Mesodermal cell (in vitro differentiated cells): ENCODE measurements around the gene SIK3.
"Not testable (repeated sequence)": the region's sequence is repeated elsewhere in the genome, so short reads cannot be mapped to it uniquely, and the experiment has no call there.

ENCODE experiments used
- H3K27ac ChIP-seq: 2 replicates; pipeline ENCODE4 v1.7.0; 2013; ENCODE audit warnings: mild to moderate bottlenecking, low read depth, low read length, moderate library complexity; ENCODE audit not compliant: severe bottlenecking
- H3K36me3 ChIP-seq: 2 replicates; pipeline ENCODE4 v1.7.1; 2013; ENCODE audit warnings: mild to moderate bottlenecking, low read length, moderate library complexity; ENCODE audit not compliant: control insufficient read depth, insufficient read depth
- H3K4me1 ChIP-seq: one replicate; pipeline ENCODE4 v1.7.1; 2013; ENCODE audit warnings: mild to moderate bottlenecking, low read length; ENCODE audit not compliant: insufficient read depth, control insufficient read depth, poor library complexity, severe bottlenecking
- H3K4me3 ChIP-seq: 2 replicates; pipeline ENCODE4 v1.7.0; 2013; ENCODE audit warnings: low read length, control low read depth, mild to moderate bottlenecking; ENCODE audit not compliant: insufficient read depth, poor library complexity, severe bottlenecking; ENCODE audit errors: extremely low read depth
- H3K9me3 ChIP-seq: 2 replicates; pipeline ENCODE4 v1.7.1; 2013; ENCODE audit warnings: mild to moderate bottlenecking, low read length, moderate library complexity; ENCODE audit not compliant: control insufficient read depth
- WGBS, 2 experiments: methylation state at CpG; one replicate each; pipeline ENCODE4 v1.1.5; 2013; ENCODE audit warnings: missing lambda C conversion rate in 2 of 2; ENCODE audit not compliant: insufficient coverage in 2 of 2; 5-methylcytosine and 5-hydroxymethylcytosine counted together

SIK3 gene

DNA sequence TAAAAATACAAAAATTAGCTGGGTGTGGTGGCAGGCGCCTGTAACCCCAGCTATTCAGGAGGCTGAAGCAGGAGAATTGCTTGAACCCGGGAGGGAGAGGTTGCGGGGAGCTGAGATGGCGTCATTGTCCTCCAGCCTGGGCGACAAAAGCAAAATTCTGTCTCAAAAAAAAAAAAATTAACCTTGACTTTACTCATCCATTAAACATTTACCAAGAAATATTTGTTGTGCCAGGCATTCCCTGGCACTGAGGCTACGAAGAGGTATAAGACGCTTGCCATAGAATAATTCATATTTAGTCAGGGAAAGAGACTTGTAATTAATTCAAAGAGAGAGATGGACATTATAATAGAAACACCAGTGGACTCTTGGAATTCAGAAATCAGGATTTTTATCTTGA lies 32.7 kb upstream of the SIK3 start:
- H3K27ac ChIP-seq = no peak overlapping the region
- WGBS, 2 experiments = 100% methylated on average over 4 to 6 of the region's 7 CpGs
- H3K4me3 ChIP-seq = no peak overlapping the region
- H3K9me3 ChIP-seq = no peaks in the 10 kb centered on the region
- no peaks in the 10 kb centered on the region for H3K36me3 ChIP-seq
- no peaks in the 10 kb centered on the region for H3K4me1 ChIP-seq

DNA sequence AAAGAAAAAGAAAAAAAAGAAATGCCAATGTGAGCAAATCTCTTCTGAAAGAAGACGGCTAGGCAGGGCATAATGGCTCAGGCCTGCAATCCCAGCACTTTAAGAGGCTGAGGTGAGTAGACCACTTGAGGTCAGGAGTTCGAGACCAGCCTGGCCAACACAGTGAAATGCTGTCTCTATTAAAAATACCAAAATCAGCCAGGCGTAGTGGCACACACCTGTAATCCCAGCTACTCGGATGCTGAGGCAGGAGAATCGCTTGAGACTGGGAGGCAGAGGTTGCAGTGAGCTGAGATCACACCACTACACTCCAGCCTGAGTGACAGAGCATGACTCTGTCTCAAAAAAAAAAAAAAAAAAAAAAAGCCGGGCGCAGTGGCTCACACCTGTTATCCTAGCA lies 32.2 kb upstream of the SIK3 start:
- not testable (repeated sequence) for H3K36me3 ChIP-seq, H3K4me1 ChIP-seq, H3K9me3 ChIP-seq, H3K27ac ChIP-seq, H3K4me3 ChIP-seq
- 96 to 100% methylated on average over 1 to 4 of the region's 7 CpGs for WGBS, 2 experiments

DNA sequence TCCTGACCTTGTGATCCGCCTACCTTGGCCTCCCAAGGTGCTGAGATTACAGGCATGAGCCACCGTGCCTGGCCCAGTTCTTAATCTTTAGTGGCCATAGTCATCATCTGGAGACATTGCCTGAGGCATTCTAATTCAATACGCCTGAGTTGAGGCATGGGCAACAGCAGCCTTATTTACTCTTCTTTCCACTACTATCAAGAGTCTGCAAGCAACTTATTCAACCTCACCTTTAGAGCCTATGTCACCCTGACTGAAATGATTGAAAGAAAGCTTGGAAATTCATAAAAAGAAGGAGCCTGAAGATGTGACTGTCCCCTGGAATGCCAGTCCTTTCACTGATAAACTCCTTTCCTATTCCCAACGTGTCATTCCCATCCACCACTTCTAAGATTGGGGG lies 30.1 kb upstream of the SIK3 start:
- 81 to 83% methylated on average over 3 of the region's 4 CpGs for WGBS, 2 experiments
- no peak overlapping the region for H3K4me3 ChIP-seq
- H3K4me1 ChIP-seq = no peaks in the 10 kb centered on the region
- H3K9me3 ChIP-seq = no peaks in the 10 kb centered on the region
- no peaks in the 10 kb centered on the region for H3K36me3 ChIP-seq
- no peak overlapping the region for H3K27ac ChIP-seq

DNA sequence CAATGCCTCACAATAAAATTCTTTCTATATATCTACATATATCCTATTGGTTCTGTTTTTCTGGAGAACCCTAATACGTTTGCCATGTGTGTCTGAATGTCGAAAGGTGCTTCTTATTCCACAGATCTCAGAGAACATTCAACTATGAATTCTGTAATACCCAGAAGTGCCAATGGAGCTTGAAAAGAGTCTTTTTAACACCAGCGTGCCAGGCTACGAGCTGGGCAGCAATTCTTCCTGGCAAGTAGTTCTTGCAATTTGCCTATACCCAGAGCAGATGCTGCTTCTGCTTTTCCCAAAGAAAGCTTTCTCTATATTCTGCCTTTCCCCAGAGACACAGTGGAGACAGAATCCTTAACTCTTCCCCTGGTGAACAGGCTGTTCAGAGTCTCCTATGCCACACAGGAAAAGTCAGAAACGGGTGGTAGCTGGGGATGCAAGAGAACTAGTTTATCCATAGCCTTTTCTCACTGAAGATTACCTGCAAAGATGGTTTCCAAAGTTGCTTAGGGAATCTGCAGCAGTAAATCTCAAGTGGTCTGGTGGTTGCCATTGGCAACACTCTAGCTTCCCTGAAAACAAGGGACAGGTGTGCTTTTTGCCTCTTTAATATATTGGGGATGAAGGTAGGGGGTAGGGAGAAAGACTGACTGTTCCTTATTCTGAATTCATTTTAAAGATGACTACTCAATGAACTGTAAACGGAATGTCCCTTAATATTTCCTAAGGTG lies 29.1 kb upstream of the SIK3 start:
- H3K4me3 ChIP-seq = no peak overlapping the region
- WGBS, 2 experiments = 94 to 95% methylated on average over 4 to 5 of the region's 6 CpGs
- H3K9me3 ChIP-seq = no peaks in the 10 kb centered on the region
- no peak overlapping the region for H3K27ac ChIP-seq
- no peaks in the 10 kb centered on the region for H3K36me3 ChIP-seq
- H3K4me1 ChIP-seq = no peaks in the 10 kb centered on the region

DNA sequence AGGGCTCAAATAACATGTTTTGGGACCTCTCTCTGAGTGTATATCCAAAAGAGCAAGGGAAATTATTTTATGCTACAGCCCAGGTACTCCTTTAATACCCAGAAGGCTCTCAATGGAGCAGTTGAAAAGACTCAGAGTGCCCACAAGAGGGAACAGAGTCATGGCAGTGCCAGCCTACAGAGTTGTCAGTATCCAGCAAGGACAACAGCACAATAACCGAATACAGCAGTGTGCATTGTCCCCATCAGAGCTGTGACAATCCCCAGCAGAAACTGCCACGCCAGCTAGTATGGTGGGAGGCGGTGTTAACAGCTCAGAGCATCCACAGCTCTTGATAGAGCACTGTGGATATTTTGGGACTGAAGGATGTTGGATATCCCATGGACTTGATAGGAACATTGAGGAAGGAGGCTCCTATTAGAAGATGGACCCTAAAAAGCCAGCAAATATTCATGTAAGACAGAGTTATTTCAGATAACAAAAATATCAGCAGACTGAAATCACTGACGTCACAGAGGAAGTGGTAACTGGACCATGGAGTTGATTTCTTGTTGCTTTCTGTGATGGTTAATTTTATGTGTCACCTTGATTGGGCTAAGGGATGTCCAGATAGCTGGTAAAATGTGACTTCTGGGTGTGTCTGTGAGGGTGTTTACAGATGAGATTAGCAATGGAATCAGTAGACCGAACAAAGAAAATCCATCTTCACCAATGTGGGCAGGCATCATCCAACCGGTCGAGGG lies 28.2 kb upstream of the SIK3 start:
- 86 to 94% methylated on average over 6 of the region's 7 CpGs for WGBS, 2 experiments
- H3K9me3 ChIP-seq = no peaks in the 10 kb centered on the region
- H3K4me1 ChIP-seq = no peaks in the 10 kb centered on the region
- no peak overlapping the region for H3K27ac ChIP-seq
- H3K36me3 ChIP-seq = no peaks in the 10 kb centered on the region
- no peak overlapping the region for H3K4me3 ChIP-seq

DNA sequence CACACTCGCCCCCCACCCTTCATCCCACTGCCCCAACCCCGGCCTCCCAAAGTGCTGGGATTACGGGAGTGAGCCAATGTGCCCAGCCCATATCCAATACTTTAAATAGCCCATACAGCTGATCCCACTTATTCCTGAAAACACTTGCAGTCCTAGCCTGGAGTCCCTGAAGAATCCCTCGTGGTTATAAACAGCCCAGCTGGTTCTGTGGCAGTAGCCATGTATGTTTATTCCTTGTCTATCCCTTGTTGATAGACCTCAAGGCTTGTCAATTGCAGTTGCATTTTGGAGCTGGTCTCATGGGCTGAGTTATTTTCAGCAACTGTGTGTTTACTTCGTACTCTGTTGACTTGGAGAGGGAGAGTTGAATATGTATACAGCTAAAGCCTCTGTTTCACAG lies 24.3 kb upstream of the SIK3 start:
- Histone ChIP-seq H3K27ac (no peak overlapping the region), H3K4me3 (no peak overlapping the region), H3K36me3 (no peaks in the 10 kb centered on the region), H3K9me3 (no peaks in the 10 kb centered on the region), H3K4me1 (no peaks in the 10 kb centered on the region)
- WGBS, 2 experiments = 70 to 96% methylated on average over 3 to 5 of the region's 5 CpGs

DNA sequence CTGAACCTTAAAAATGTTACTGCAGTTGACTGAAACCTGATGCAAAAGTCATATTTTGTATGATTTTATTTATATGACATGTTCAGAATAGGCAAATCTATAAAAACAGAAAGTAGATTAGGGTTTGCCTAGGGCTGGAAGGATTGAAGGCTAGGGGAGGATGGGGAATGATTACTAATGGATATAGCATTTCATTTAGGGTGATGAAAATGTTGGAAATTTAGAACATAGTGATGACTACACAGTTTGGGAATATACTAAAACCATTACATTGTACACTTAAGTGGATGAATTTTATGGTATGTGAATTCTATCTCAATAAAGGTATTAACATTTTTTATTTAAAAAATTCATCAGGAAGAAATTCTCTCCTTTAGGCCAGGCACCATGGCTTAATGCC lies 22.9 kb upstream of the SIK3 start:
- no peaks in the 10 kb centered on the region for H3K9me3 ChIP-seq

DNA sequence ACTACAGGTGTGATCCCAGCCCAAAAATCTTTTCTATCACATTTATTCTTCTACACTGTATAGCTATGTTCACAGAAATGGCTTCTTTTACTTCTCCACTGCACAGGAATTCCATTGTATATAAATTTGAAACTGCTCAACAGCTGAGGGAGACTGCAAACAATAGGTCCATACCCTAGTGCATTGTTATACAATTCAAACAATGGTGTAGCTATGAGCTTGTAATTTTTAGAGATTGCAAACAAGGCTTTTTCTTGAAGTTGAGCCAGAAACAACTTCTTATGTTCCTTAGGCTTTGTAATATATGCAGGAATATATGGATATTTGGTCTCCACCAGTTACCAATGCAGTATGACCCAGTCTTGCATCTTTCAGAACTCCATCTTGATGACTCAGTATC lies 19.5 kb upstream of the SIK3 start:
- Histone ChIP-seq H3K27ac (no peak overlapping the region), H3K9me3 (no peaks in the 10 kb centered on the region), H3K4me1 (no peaks in the 10 kb centered on the region), H3K4me3 (no peak overlapping the region), H3K36me3 (no peaks in the 10 kb centered on the region)

More for the DNA sequence above, 22.9 kb upstream of the SIK3 start:
- H3K4me3 ChIP-seq = no peak overlapping the region
- no peaks in the 10 kb centered on the region for H3K4me1 ChIP-seq
- H3K36me3 ChIP-seq = no peaks in the 10 kb centered on the region
- H3K27ac ChIP-seq = no peak overlapping the region

DNA sequence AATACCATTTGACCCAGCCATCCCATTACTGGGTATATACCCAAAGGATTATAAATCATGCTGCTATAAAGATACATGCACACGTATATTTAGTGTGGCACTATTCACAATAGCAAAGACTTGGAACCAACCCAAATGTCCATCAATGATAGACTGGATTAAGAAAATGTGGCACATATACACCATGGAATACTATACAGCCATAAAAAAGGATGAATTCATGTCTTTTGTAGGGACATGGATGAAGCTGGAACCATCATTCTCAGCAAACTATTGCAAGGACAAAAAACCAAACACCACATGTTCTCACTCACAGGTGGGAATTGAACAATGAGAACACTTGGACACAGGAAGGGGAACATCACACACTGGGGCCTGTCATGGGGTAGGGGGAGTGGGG lies 14.7 kb upstream of the SIK3 start:
- H3K27ac ChIP-seq, H3K9me3 ChIP-seq, H3K36me3 ChIP-seq, H3K4me1 ChIP-seq, H3K4me3 ChIP-seq: not testable (repeated sequence)
- WGBS, 2 experiments = no CpG with 5 or more reads among the region's 1 CpG

DNA sequence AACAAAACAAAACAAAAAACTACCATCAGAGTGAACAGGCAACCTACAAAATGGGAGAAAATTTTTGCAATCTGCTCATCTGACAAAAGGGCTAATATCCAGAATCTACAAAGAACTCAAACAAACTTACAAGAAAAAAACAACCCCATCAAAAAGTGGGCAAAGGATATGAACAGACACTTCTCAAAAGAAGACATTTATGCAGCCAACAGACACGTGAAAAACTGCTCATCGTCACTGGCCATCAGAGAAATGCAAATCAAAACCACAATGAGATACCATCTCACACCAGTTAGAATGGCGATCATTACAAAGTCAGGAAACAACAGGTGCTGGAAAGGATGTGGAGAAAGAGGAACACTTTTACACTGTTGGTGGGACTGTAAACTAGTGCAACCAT lies 14.3 kb upstream of the SIK3 start:
- not testable (repeated sequence) for H3K4me1 ChIP-seq, H3K36me3 ChIP-seq, H3K27ac ChIP-seq, H3K9me3 ChIP-seq, H3K4me3 ChIP-seq
- WGBS, 2 experiments = no CpG with 5 or more reads among the region's 3 CpGs

DNA sequence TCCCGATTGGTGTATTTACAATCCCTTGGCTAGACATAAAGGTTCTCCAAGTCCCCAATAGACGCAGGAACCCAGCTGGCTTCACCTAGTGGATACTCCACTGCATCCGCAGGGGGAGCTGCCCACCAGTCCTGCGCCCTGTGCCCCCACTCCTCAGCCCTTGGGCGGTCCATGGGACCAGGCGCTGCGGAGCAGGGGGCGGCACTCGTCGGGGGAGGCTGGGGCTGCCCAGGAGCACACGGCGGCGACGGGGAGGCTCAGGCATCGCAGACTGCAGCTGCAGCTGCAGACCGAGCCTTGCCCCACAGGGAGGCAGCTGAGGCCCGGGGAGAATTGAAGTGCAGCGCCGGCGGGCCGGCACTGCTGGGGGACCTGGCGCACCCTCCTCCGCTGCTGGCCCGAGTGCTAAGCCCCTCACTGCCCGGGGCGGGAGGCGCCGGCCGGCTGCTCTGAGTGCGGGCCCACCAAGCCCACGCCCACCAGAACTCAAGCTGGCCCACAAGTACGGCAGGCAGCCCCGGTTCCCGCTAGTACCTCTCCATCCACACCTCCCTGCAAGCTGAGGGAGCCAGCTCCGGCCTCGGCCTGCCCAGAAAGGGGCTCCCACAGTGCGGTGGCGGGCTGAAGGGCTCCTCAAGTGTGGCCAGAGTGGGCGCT lies 12.2 kb upstream of the SIK3 start:
- H3K9me3 ChIP-seq = no peaks in the 10 kb centered on the region
- H3K4me1 ChIP-seq = no peaks in the 10 kb centered on the region
- H3K4me3 ChIP-seq = no peak overlapping the region
- 94 to 96% methylated on average over 33 to 39 of the region's 39 CpGs for WGBS, 2 experiments
- no peak overlapping the region for H3K27ac ChIP-seq
- no peaks in the 10 kb centered on the region for H3K36me3 ChIP-seq
